SH-SY5Y (cell line): Measurements from ENCODE around the gene GSG1L.

Experiments used
- GATA2 ChIP-seq: IDR thresholded peaks from 2 replicates; pipeline ENCODE4 v1.6.1; 2011; ENCODE audit warnings: mild to moderate bottlenecking, low read depth, low read length
- GATA3 ChIP-seq: IDR thresholded peaks from 2 replicates; pipeline ENCODE4 v1.6.1; 2011; ENCODE audit warnings: low read depth, mild to moderate bottlenecking, low read length, moderate library complexity

- TF ChIP-seq GATA3 = no peak
- TF ChIP-seq GATA2 = no peak
Observed at GRCh38 chr16:27901956-27902355, 161.6 kb downstream of the GSG1L start.
